ENCODE results near the gene EIF2S2. TPM values are rescaled to one million over a fixed set of nuclear protein-coding genes. Genes with fewer than 3 reads are reported as not detected.

EIF2S2 gene
- total RNA-seq, 6 donors from 2014 or later: 28.3 to 76.1 (median 50.3) TPM

- no peaks in the 10 kb centered on the region for H3K27me3 ChIP-seq
- TF ChIP-seq CTCF (IDR thresholded peaks at IDR 0.05) (no peak), POLR2A (IDR thresholded peaks at IDR 0.05) (no peak), POLR2AphosphoS5 (IDR thresholded peaks at IDR 0.05) (no peak), EP300 (IDR thresholded peaks at IDR 0.05) (no peak)
- no peak overlapping the region for H3K4me3 ChIP-seq
- 80 to 85% methylated on average over 3 of the region's 3 CpGs for WGBS, 2 donors
- ATAC-seq (ENCODE audit: low FRiP score in 2 of 2) (no peak), DNase-seq (no peak)
- no peaks in the 10 kb centered on the region for H3K9me3 ChIP-seq
- H3K36me3 ChIP-seq: peaks cover 24 to 85% (median 58%) of the 10 kb centered on the region in 4 donors
- H3K4me1 ChIP-seq: peaks cover 24 to 43% (median 34%) of the 10 kb centered on the region in 4 donors
- no peak overlapping the region for H3K27ac ChIP-seq
These were observed 8.0 kb downstream of the EIF2S2 start for GRCh38 chr20:34104059-34104458.

DNA sequence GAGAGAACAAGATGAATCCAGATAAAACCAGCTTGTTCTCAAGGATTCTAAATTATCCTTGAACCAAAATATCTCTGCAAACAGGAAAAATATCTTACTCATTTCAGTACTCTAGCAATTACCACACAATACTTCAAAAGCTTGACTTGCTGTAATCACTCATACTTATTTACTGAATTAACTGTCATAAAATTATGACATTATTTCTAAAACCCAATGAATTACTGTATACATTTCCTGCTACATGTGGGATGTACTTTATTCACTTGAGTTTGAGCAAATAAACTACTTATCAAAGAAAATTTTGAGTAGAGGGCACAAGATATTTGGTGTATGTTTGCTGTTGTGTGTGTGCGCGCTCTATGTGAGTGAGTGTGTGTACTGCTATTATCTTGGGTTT is 9.7 kb downstream of the EIF2S2 start:
- H3K27me3 ChIP-seq: no peaks in the 10 kb centered on the region
- no peak for TF ChIP-seq POLR2AphosphoS5 (IDR thresholded peaks at IDR 0.05)
- no peak for TF ChIP-seq CTCF (IDR thresholded peaks at IDR 0.05)
- TF ChIP-seq EP300 (IDR thresholded peaks at IDR 0.05): no peak
- TF ChIP-seq POLR2A (IDR thresholded peaks at IDR 0.05): no peak
- no peak overlapping the region for H3K27ac ChIP-seq
- H3K9me3 ChIP-seq: no peaks in the 10 kb centered on the region
- no peak overlapping the region for H3K4me3 ChIP-seq
- ATAC-seq (ENCODE audit: low FRiP score in 2 of 2) (no peak), DNase-seq (no peak)
- peaks cover 9 to 30% (median 19%) of the 10 kb centered on the region in 4 donors for H3K4me1 ChIP-seq
- 96 to 97% methylated on average over 2 of the region's 2 CpGs for WGBS, 2 donors
- H3K36me3 ChIP-seq: peaks cover 26 to 92% (median 73%) of the 10 kb centered on the region in 4 donors

DNA sequence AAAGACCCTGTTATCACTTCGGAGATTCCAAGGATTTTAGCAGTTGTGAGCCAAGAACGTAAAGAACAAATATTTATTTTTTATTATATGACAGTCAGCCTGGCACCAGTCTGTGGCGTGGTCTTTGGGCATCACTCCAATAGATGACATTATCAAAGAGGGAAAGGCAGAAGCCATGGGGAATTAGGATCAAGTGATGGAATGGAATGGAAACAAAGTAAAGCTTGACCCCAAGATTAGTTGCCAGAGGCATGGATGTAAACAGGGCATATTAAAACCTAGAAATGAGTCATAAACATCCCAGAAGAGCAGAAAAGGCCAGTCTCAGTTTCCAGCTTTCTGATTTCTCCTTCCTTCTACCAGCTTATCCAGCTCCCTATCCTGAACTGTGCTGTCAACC is 11.5 kb downstream of the EIF2S2 start:
- Histone ChIP-seq H3K4me3 (no peak overlapping the region), H3K36me3 (peaks cover 42 to 100% (median 87%) of the 10 kb centered on the region in 4 donors), H3K27me3 (no peaks in the 10 kb centered on the region), H3K9me3 (no peaks in the 10 kb centered on the region), H3K27ac (peak overlapping the region in 1 of 4 donors; percentile 40), H3K4me1 (peaks cover 0 to 14% (median 8%) of the 10 kb centered on the region in 4 donors)
- no peak for DNase-seq
- ATAC-seq (ENCODE audit: low FRiP score in 2 of 2): no peak
- TF ChIP-seq CTCF (IDR thresholded peaks at IDR 0.05) (no peak), POLR2AphosphoS5 (IDR thresholded peaks at IDR 0.05) (no peak), EP300 (IDR thresholded peaks at IDR 0.05) (no peak), POLR2A (IDR thresholded peaks at IDR 0.05) (no peak)
- WGBS, 2 donors: 67 to 69% methylated on average over 3 of the region's 3 CpGs

- DNase-seq (no peak), ATAC-seq (ENCODE audit: low FRiP score in 2 of 2) (no peak)
- no peak for TF ChIP-seq POLR2A (IDR thresholded peaks at IDR 0.05)
- no peak for TF ChIP-seq EP300 (IDR thresholded peaks at IDR 0.05)
- H3K36me3 ChIP-seq: peaks cover 45 to 100% (median 84%) of the 10 kb centered on the region in 4 donors
- 83 to 90% methylated on average over 5 of the region's 5 CpGs for WGBS, 2 donors
- H3K27me3 ChIP-seq: no peaks in the 10 kb centered on the region
- no peaks in the 10 kb centered on the region for H3K9me3 ChIP-seq
- H3K4me1 ChIP-seq: peaks cover 0 to 9% (median 6%) of the 10 kb centered on the region in 4 donors
- no peak overlapping the region for H3K4me3 ChIP-seq
- peak overlapping the region in 1 of 4 donors; percentile 40 for H3K27ac ChIP-seq
These were observed 12.4 kb downstream of the EIF2S2 start for GRCh38 chr20:34099675-34100074.

GRCh38 chr20:34098570-34098969 is 13.5 kb downstream of the EIF2S2 start:
- Histone ChIP-seq H3K36me3 (peaks cover 46 to 100% (median 78%) of the 10 kb centered on the region in 4 donors), H3K4me1 (peaks cover 0 to 7% (median 3%) of the 10 kb centered on the region in 4 donors), H3K27ac (no peak overlapping the region), H3K9me3 (no peaks in the 10 kb centered on the region), H3K4me3 (no peak overlapping the region), H3K27me3 (no peaks in the 10 kb centered on the region)
- ATAC-seq (ENCODE audit: low FRiP score in 2 of 2) (no peak), DNase-seq (no peak)
- 66 to 78% methylated on average over 3 of the region's 3 CpGs for WGBS, 2 donors
- TF ChIP-seq POLR2A (IDR thresholded peaks at IDR 0.05): no peak
